Measurements from ENCODE around the gene EBPL.

EBPL gene

DNA sequence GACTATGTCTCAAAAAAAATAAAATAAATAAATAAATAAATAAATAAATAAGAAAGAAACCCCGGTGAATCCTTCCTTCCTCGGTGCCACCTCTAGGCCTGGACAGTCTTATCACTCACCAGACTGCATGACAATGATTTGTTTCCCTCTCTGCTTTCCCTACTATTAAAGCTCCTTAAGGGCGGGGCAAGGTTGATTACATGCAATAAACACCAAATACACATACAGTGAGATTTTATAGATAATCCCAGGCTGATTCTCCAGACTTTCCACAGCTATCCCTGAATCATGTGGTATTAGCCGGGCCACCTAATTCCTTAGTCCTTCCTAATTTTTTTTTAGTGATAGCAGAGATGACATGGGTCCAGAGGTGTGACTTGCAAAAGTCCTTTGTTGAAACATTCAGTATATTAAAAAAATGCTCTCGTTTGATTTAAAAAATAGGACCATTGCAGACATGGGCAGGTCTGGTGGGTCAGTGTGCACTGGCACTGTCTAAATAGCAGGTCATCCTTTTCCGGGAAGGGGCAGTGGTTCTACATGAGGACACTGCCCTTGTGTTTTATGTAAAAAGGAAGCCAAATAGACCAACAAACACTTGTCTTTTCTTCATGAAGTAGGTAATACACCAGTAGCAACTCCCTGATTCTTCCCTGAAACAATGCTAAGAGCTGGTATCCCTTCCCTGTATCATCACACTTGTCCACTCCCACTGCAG, 14.5 kb downstream of the EBPL start:
- no peak for DNase-seq (ENCODE audit: low spot score)

DNA sequence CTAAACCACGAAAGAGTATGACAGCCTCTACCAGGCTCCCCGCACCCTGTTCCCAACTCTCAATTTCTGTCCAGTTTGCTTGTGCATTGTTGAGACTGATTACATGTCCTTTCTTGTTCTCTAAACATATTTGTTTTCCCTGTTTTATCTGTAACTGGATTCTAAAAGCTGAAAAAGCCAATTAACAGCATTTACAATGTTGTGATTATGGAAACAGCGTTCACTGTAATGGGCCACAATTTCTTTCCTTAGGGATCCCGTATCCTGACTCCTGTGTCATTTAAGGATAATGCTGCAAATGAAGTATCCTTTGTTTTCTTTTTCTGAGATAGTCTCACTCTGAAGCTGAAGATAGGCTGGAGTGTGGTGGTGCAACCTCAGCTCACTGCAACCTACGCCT, 20.5 kb downstream of the EBPL start:
- DNase-seq (ENCODE audit: low spot score), result no peak

DNA sequence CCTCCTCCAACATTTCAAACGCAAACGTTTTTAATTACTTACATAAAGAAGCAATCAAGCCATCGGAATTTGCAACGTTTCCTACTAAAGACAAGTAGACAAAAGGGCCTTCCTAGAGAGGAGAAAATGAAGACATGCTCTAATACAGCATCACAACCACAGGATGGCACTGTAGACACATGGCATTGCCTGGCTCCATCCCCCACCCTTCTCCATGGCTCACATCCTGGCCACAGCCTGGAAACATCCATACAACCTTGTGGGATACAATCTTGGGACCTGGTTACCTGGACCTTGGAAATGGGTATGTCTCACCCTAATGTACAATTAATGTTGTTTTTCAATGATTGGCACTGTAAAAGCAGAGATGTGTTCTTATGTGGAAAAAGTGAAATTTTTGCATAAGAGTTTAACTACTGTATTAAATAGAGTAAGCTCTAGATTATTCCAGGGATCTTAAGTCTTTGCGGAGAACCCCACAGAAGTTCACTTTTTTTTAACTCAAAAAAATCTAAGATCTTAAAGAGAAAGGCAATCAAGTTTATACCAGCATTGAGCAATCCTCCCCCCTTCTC, 21.5 kb downstream of the EBPL start:
- peak; percentile 48 for DNase-seq (ENCODE audit: low spot score)

DNA sequence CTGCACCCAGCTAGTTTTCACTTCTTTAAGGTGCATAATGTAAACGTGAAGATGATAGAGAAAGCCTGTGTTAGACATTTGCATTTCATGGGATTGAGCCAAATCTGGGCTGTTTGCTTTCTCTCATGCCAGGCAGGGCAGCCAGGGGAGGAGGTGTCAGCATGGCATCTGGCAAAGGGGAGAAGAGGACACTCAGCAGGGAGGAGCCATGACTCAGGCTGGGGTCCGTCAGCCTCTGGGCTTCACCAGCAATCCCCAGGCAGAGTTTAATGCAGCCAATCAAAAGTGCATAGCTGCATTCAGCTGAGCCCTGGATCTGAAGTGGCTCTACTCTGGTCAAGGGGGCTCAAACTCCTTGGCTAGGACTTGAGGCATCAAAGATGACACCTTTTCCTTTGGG, 23.5 kb downstream of the EBPL start:
- no peak for DNase-seq (ENCODE audit: low spot score)

DNA sequence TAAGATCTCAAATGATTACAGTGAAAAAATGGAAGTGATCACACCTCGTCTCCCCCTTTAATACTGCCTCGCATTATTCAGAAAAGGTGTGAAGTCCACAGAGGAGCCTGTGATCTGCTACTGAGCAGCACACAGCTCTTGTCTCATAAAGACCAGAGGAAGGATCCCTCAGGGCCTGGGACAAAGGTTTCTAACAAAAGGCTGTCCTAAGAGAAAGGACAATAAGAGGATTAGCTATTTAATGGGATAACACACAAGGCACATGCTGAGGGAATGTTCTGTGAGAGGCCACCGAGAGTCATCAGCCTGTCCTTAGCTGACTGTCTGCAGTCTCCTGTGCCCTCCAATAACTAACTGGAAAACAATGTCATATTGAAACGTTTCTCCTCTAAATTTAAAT, 26.7 kb downstream of the EBPL start:
- no peak for DNase-seq (ENCODE audit: low spot score)

DNA sequence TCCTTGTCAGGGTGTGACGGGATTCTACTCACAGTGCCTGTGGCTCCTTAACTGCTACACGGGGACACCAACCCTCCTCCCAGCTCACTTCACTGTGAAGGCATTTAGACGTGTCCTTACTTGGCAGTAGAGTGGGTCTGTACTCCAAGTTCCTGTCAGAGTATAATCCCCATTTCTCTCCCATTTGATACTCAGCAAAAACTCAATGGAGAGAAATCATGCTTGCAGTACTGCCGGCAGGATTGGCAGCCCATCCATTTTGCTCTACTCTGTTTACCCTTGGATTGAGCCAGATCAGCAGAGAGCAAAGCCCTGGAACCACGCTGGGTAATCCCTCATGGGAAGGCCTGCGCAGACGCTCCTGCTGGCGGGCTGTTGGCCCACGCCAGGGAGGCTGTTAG, 34.0 kb downstream of the EBPL start:
- no peak for DNase-seq (ENCODE audit: low spot score)

DNA sequence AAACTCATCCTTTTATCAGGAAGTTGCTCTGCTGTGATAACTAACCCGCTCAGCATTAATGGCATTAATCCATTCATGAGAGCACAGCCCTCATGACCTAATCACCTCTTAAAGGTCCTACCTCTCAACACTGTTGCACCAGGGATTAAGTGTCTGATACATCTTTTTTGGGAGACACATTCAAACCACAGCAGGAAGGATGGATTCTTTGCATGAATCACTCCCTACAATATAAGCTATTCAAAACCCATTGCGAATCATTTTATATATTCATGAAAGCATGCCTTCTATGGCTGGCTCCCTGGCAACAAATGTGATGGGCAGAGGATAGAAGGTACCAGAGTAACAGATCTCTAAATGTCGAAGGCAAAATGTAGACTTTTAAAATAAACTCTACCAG, 35.4 kb downstream of the EBPL start:
- DNase-seq (ENCODE audit: low spot score), result no peak

DNA sequence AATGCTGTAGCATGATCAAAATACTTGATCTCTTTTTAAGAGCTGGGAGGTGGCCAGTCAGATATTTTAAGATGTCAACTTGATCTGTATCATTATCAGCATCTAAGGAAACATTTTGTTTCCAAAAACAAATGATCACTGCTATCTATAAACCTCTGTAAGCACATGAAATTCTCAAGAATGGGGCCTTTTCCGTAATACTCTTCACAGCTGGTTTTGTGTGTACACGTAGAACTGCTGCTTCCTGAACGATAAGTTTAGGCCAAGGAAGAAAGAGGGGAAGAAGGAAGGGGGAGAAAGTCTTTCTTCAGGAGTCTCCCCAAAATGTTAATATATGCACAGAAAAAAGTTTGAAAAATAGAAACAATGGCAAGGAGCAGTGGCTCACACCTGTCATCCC, 37.3 kb downstream of the EBPL start:
- no peak for DNase-seq (ENCODE audit: low spot score)

DNA sequence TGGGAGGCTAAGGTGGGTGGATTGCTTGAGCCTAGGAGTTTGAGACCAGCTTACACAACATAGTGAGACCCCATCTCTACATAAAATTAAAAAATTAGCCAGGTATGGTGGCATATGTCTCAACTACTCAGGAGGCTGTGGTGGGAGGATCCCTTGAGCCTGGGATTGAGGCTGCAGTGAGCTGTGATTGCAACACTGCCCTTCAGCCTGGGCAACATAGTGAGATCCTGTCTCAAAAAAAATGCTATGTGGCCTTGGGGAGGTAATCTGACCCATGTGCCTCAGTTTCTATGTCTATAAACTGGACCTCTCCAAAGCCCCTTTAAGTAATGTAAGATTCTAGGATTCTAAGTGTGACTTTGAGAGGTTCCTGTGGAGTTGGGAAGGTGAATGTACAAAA, 37.8 kb downstream of the EBPL start:
- no peak for DNase-seq (ENCODE audit: low spot score)

DNA sequence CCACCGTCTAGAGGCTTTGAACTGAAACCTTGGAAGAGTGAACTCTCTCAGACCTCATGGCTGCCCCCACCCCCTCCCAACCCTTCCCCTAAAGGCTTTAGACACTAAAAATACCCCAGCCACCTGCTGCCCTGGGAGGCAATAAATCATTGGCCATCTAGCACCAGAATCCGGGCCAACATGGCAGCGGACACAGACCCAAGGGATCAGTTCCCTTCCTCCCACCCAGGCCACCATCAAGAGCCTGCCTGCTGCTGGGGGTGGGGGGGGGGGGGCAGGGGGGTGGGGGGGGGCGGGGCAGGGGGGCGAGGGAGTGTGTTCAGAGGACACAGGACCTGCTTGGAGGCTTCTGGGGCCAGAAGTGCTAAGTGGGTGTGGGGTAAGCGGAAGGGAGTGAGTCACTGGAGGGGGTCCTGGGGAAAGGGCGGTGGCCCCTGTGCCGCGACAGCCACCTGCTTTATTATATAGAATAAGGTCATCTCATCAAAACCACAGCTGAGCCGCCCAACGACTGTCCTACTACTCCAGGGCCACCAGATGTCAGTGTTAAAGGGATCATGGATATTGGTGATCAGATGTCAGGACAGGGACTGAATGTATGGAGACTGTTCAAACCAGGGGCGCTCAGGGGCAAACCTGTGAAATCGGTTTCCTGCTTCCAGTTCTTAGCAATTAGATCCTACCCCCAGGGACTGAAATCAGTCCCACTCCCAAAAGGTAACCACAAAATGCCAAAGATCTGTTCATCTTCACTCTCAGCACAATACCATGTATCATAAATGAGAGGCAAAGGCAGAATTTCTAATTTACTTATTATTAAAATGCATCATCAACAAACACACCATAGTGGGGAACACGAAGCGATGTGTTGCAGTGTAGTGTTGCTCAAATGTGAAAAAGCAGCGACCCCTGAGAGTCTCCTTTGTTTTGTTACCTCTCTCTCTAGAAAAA, 38.7 kb downstream of the EBPL start:
- DNase-seq (ENCODE audit: low spot score), result peak; percentile 36

DNA sequence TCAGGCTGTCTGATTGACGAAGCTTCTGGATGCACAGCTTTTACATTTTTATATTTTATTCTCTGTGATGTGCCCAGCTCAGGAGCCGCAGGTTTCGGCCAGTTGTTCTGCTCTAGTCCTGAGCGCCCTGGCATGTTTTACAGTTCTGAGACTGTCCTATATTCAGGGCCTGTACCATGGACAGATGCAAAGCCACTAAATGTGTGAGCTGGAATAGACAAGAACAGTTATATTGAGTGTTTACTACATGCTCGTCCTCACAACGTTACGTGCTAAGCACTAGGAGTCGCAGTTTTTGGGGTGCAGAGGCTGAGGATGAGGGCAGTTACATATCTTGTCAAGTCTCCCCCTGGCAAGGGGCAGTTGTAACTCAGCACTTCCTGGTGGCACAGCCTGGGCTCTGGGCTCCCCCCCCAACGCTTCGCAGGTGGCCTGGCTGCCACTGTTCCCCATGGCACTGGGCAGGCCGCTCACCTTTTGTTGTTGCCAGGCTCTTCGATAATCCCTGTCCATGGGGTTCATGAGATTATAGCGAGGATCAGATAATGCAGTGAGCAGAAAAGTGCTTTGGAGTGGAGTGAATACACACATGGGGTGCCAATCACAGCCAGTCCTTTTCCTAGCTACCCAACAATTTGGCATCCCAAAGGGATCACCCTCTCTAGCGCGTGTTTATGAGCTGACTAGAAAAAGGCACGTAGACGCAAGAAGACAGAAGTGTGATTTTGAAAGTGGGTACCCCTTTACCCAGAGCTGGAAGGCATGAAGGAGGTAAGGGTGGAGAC, 39.5 kb downstream of the EBPL start:
- DNase-seq (ENCODE audit: low spot score), result no peak

DNA sequence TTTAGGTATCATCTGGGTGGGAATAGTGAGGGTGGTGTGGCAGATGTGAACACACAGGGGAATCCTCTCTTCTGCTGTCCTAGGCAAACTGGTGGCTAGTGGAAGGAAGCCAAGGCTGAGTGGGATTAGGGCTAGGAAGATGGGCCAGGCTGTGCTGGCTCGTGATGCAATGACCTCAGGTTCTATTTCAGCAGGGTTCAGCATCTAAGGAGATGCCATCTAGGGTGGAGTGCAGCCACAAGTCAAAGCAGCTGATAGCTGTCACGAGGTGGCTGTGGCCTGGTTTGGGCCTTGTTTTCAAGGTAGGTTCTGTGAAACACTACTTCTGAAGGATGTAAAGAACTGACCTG, 41.3 kb downstream of the EBPL start:
- no peak for DNase-seq (ENCODE audit: low spot score)

DNA sequence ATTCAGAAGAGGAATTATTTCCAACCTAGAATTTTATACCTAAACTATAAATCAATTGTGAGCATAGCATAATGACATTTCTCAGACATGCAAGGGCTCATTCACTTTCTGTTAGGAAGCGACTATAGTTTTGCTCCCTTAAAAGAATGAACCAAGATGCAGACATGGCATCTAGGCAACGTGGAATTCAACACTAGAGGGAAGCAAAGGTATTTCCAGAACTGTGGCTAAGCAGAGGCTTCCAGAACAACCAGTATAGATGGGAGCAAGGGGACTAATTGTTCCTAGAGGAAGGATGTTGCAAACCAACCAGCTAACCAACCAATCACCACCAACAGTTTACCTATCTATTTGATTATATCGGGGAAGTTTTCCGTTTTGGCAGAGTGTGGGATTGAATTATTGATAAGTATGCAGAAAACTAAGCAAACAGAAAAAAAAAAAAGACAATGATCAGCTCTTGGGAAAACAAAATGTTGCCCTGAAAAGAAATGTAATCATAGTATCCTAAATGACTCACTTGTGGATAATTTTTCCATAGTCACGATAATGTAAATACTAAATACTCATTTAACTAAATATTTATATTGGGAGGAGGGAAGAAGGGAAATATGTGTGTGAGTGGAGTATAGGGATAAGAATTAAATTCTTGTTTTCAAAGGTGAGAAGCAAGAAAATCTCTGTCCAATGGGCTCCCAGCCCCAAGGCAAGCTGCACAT, 41.9 kb downstream of the EBPL start:
- DNase-seq (ENCODE audit: low spot score), result no peak

DNA sequence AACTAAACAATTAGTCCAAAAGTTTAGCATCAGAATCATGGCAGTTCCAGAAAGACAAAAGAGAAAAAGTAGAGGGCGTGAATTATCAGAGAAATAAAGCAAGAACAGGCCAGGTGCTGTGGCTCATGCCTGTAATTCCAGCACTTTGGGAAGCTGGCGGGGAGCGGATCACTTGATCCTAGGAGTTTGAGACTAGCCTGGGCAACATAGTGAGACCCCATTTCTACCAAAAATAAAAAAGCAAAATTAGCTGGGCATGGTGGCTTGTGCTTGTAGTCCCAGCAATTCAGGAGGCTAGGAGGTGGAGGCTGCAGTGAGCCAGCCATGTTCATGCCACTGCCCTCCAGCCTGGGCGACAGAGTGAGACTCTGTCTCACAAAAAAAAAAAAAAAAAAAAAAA, 44.6 kb downstream of the EBPL start:
- no peak for DNase-seq (ENCODE audit: low spot score)

DNA sequence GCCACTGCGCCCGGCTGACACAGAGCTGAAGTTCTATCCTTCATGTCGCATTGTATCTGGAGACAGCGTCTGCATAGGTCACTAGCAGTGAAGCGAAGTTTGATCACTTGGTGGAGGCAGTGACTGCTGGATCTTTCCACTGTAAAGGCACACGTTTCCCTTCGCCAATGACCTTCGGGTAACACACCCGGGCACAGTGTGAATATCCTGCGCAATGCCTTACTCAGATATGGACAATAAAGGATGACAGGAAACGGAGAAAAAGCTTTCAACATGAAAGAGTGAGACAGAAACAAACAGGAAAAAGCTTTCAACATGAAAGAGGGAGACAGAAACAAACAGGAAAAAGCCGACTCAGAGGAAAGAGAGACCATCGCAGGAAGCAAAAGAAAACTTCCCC, 45.8 kb downstream of the EBPL start:
- DNase-seq (ENCODE audit: low spot score), result no peak

DNA sequence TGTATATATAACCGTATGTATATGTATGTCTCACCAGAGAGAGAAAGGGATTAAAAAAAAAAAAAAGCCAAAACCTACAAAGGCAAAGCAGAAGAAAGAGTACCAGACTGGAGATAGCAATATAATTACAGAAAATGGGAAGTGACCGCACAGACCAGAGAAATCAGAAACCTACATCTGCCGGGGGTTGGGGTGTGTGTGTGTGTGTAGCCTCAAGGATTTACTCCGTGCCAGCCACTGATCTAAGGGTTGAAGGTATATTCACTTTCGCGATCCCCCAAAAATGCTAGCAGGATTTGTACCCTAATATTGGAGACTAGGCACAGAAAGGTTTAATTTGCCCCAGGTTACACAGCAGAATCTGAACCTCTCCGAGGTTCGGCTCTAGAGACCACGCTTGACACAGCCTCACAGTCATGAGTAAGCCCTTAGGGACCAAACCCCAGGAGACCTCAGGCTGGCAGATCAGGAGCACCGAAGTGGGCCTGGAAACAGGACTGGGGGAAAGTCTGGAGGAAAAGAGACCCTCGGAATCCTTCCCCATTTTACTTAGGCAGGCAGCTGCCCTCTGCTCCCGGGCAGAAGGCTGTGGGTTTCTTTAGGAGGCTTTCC, 48.1 kb downstream of the EBPL start:
- no peak for DNase-seq (ENCODE audit: low spot score)

DNA sequence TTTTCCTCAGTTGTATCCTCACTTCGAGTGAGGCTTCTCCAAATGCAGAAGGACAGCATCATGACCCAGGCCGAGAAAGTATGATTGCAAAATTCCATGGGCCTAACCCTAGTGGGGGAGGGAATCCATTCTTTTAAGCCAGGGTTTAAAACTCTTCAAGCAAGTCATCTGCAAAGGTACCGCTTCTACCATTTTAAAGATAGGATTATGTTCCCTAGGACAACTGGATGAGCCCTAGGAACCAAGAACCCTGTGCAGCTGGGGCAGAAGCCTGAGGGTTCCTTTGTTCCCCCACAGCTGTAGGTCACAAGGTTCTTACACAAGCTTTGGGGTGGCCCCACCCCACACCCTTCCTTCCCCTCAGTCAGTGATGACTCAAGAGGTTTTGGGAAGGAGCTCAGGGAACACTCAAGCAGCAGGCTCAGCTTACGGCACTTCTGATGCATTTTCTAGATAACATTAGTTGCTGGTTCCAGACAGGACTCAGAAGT, 49.4 kb downstream of the EBPL start:
- DNase-seq (ENCODE audit: low spot score), result no peak

DNA sequence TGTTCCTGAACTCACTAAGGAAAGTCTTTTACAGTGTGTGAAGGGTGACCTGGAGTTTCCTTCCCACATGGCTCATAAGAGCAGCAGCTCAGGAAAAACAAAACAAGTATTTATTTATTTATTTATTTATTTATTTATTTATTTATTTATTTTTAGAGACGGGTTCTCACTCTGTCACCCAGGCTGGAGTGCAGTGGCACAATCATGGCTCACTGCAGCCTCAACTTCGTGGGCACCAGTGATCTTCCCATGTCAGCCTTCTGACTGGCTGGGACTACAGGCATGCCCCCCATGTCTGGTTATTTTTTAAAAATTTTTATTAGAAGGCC, 52.6 kb downstream of the EBPL start:
- DNase-seq (ENCODE audit: low spot score), result no peak

DNA sequence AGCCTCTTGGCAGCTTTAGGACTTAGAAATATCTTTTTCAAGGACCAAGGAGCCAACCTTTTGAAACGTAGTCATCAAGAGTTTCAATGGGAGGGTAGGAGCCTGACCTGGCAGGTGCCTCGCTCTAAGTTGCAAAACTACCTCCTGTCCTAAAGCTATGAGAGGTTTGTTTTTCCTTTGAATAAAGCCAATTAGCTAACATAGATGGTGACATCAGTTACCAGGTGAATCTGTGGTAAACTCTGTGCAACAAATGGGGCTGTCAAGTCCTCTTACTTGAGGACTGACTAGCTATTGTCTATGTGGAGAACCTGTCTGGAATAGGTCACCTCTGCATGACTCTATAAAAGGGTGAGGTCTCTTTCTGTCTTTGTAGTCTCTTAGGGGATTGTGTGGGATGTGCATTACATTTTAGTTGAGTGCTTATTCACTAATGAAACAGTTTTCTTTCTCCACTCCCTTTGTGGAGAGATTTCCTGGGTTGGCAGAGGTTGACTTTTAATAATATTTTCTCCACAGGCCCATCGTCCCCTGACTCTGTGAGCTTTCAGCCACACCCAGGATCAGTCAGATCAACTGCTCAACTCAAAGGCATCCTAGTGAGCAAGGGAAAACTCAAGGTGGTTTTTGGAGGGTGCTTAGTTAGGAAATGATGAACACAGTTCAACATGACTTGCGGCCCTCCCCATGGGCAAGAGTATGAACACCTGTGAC, 53.1 kb downstream of the EBPL start:
- no peak for DNase-seq (ENCODE audit: low spot score)

DNA sequence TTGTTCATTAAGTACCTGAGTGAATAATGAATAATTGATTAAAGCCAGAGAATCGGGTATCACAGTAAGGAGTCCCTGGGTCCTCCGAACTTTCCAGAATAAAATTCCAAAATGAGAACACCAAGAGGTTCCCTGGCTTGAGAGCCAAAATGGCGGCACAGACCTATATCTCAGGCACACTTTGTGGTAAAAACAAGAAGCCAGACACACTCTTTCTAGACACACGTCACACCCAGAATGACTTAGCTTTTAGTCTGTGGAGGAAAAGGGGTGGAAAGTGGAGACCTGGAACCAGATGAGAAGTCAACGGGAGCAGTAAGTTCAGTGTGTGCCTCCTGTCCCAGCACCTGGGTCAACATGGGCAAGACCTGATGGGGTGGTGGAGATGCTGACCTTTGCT, 54.6 kb downstream of the EBPL start:
- no peak for DNase-seq (ENCODE audit: low spot score)
